Suppressor macrophage treated with lipopolysaccharide for 4 hours (primary cell): ENCODE results near the gene DTYMK.
A peak's percentile ranks its signal among the peaks of the same experiment; 100 is the strongest.
"Not testable (repeated sequence)": the region's sequence is repeated elsewhere in the genome, so short reads cannot be mapped to it uniquely, and the experiment has no call there.

Experiments used
- DNase-seq: peaks from one replicate; pipeline ENCODE4 v3.0.0-alpha.2; 2020

Gene DTYMK

GRCh38 chr2:241671457-241672240, 15.0 kb downstream of the DTYMK start:
- DNase-seq: no peak

GRCh38 chr2:241670333-241671110, 16.1 kb downstream of the DTYMK start:
- no peak for DNase-seq

- DNase-seq: no peak
These were observed 17.8 kb downstream of the DTYMK start for GRCh38 chr2:241668839-241669238.

GRCh38 chr2:241668354-241668753, 18.3 kb downstream of the DTYMK start:
- DNase-seq: no peak

GRCh38 chr2:241666627-241667400, 19.8 kb downstream of the DTYMK start:
- no peak for DNase-seq

GRCh38 chr2:241665731-241666440, 20.7 kb downstream of the DTYMK start:
- DNase-seq: no peak

GRCh38 chr2:241662731-241663130, 23.9 kb downstream of the DTYMK start:
- not testable (repeated sequence) for DNase-seq

- DNase-seq: no peak
These were observed 25.9 kb downstream of the DTYMK start for GRCh38 chr2:241660593-241661213.

- DNase-seq: peak; percentile 43
These were observed 27.4 kb downstream of the DTYMK start for GRCh38 chr2:241659150-241659739.

GRCh38 chr2:241658296-241658695, 28.3 kb downstream of the DTYMK start:
- DNase-seq: no peak

GRCh38 chr2:241657786-241658254, 28.8 kb downstream of the DTYMK start:
- DNase-seq: no peak

- DNase-seq: no peak
These were observed 30.3 kb downstream of the DTYMK start for GRCh38 chr2:241656190-241656741.

GRCh38 chr2:241655516-241656189, 31.0 kb downstream of the DTYMK start:
- DNase-seq: no peak

GRCh38 chr2:241654551-241654950, 32.1 kb downstream of the DTYMK start:
- no peak for DNase-seq

- no peak for DNase-seq
These were observed 33.3 kb downstream of the DTYMK start for GRCh38 chr2:241653210-241653750.

- no peak for DNase-seq
These were observed 33.9 kb downstream of the DTYMK start for GRCh38 chr2:241652722-241653121.

GRCh38 chr2:241652142-241652541, 34.5 kb downstream of the DTYMK start:
- no peak for DNase-seq

- no peak for DNase-seq
These were observed 36.7 kb downstream of the DTYMK start for GRCh38 chr2:241649927-241650326.

GRCh38 chr2:241649404-241649803, 37.2 kb downstream of the DTYMK start:
- DNase-seq: no peak

GRCh38 chr2:241648453-241648852, 38.2 kb downstream of the DTYMK start:
- no peak for DNase-seq
